Right atrium auricular region (tissue), 2 donors: ENCODE measurements around the gene KIAA1217. TPM values are rescaled to one million over a fixed set of nuclear protein-coding genes. Genes with fewer than 3 reads are reported as not detected.

Experiments used
- DNase-seq: peaks from one replicate; pipeline ENCODE4 v3.0.0-alpha.2; 2019; ENCODE audit warnings: low spot score
- H3K27ac ChIP-seq, 2 donors: fragments of 200-600 bp; sonication (generic); 1 replicate in 1 of 2; 2 replicates in 1 of 2; pipeline ENCODE4 v1.5.1; 2016 to 2019
- H3K27me3 ChIP-seq, 2 donors: fragments of 200-600 bp; sonication (generic); one replicate each; pipeline versions ENCODE4 v1.5.1 to v1.6.0; 2017 to 2019
- H3K36me3 ChIP-seq: fragments of 200-600 bp; sonication (generic); one replicate; pipeline ENCODE4 v1.5.1; 2016
- H3K4me1 ChIP-seq, 2 donors: fragments of 200-600 bp; sonication (generic); one replicate each; pipeline versions ENCODE4 v1.5.1 to v1.6.0; 2017 to 2019
- H3K4me3 ChIP-seq, 2 donors: fragments of 200-600 bp; sonication (generic); 1 replicate in 1 of 2; 2 replicates in 1 of 2; pipeline ENCODE4 v1.5.1; 2017 to 2019; ENCODE audit warnings: mild to moderate bottlenecking in 1 of 2, moderate library complexity in 1 of 2
- H3K9me3 ChIP-seq, 2 donors: fragments of 200-600 bp; sonication (generic); one replicate each; pipeline ENCODE4 v1.5.1; 2019
- CTCF ChIP-seq, 2 donors: fragments of 200-600 bp; sonication (generic); IDR thresholded peaks; one replicate each; pipeline ENCODE4 v1.5.1; 2019; ENCODE audit warnings: antibody characterized with exemption in 2 of 2
- total RNA-seq, 2 donors: library from RNA; depleted of rRNA; stranded (reverse); fragments of >200 nt; gene quantifications; one replicate each; pipeline ENCODE4 v1.1.0, GENCODE V29; 2016

KIAA1217 gene
- total RNA-seq, 2 donors from 2014 or later, result 24.0 to 33.3 TPM

- Histone ChIP-seq H3K4me3 (no peak overlapping the region), H3K27ac (no peak overlapping the region), H3K9me3 (no peaks in the 10 kb centered on the region), H3K27me3 (no peaks in the 10 kb centered on the region), H3K36me3 (peaks cover 9% of the 10 kb centered on the region), H3K4me1 (no peaks in the 10 kb centered on the region)
- no peak for TF ChIP-seq CTCF (IDR thresholded peaks at IDR 0.05)
- no peak for DNase-seq
Observed at GRCh38 chr10:24493165-24493564, 284.2 kb downstream of the KIAA1217 start.

GRCh38 chr10:24494236-24494635, 285.3 kb downstream of the KIAA1217 start:
- H3K36me3 ChIP-seq, result peaks cover 9% of the 10 kb centered on the region
- no peak for DNase-seq
- H3K27me3 ChIP-seq, result no peaks in the 10 kb centered on the region
- H3K9me3 ChIP-seq, result no peaks in the 10 kb centered on the region
- H3K27ac ChIP-seq, result no peak overlapping the region
- TF ChIP-seq CTCF (IDR thresholded peaks at IDR 0.05), result no peak
- H3K4me3 ChIP-seq, result no peak overlapping the region
- no peaks in the 10 kb centered on the region for H3K4me1 ChIP-seq

GRCh38 chr10:24494777-24495176, 285.8 kb downstream of the KIAA1217 start:
- DNase-seq, result no peak
- H3K36me3 ChIP-seq, result peaks cover 9% of the 10 kb centered on the region

GRCh38 chr10:24495666-24496460, 286.9 kb downstream of the KIAA1217 start:
- no peak for DNase-seq
- Histone ChIP-seq H3K4me3 (no peak overlapping the region), H3K36me3 (peaks cover 9% of the 10 kb centered on the region), H3K4me1 (no peaks in the 10 kb centered on the region), H3K27ac (no peak overlapping the region), H3K9me3 (no peaks in the 10 kb centered on the region), H3K27me3 (no peaks in the 10 kb centered on the region)
- TF ChIP-seq CTCF (IDR thresholded peaks at IDR 0.05), result no peak

More at GRCh38 chr10:24494777-24495176, 285.8 kb downstream of the KIAA1217 start:
- Histone ChIP-seq H3K27me3 (no peaks in the 10 kb centered on the region), H3K9me3 (no peaks in the 10 kb centered on the region), H3K4me1 (no peaks in the 10 kb centered on the region), H3K4me3 (no peak overlapping the region), H3K27ac (no peak overlapping the region)
- no peak for TF ChIP-seq CTCF (IDR thresholded peaks at IDR 0.05)

- H3K27me3 ChIP-seq, result no peaks in the 10 kb centered on the region
- H3K4me1 ChIP-seq, result no peaks in the 10 kb centered on the region
- peaks cover 9% of the 10 kb centered on the region for H3K36me3 ChIP-seq
- no peak overlapping the region for H3K4me3 ChIP-seq
- H3K27ac ChIP-seq, result no peak overlapping the region
- DNase-seq, result no peak
- TF ChIP-seq CTCF (IDR thresholded peaks at IDR 0.05), result no peak
- H3K9me3 ChIP-seq, result no peaks in the 10 kb centered on the region
Observed at GRCh38 chr10:24496906-24497305, 288.0 kb downstream of the KIAA1217 start.
